Measurements from ENCODE around the gene ARHGAP15. TPM values are rescaled to one million over a fixed set of nuclear protein-coding genes. Genes with fewer than 3 reads are reported as not detected.

Gene ARHGAP15
- total RNA-seq, 1 experiment from 2014 or later = 0.41 TPM

DNA sequence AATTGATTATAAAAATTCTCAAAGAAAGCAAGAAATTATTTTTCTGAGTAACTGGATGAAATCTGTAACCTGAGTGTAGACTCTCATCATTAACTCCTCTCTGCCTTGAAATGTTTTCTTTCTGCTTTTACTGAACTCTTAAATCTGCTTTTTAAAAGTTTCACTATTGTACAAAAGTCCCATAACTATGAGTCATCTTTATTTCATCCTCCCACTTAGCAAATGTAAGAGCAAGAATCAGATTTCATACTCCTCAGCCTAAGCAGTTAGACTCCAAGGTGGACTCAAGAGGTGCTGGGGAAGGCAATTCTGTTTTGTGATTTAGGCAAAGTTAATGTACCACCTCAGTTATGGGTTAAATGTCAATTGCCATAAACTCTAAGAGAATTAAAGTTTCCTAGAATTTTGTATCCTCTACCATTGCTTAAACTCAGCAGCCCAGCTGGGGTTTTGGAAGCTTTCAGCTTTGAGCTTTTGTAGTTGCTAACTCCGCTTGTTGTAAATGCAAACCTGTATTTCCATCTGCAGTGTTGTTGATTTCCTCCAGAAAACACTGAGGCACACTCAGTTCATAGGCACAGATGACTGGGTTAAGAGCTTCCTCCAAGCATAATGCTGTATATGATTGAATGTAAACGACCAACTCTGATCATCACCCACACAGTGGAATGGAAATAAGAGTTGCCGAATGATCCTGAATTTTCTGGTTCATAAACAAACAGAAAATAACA, 268.8 kb downstream of the ARHGAP15 start:
- Histone ChIP-seq H3K27ac (ENCODE audit: low read length) (no peak overlapping the region), H3K36me3 (ENCODE audit: control insufficient read depth, insufficient read depth, low read length) (no peaks in the 10 kb centered on the region), H3K9me3 (ENCODE audit: control insufficient read depth, insufficient read depth, low read depth, low read length) (no peaks in the 10 kb centered on the region), H3K4me3 (ENCODE audit: low read depth in 2 of 2, low read length in 2 of 2) (no peak overlapping the region), H3K27me3 (ENCODE audit: control insufficient read depth, insufficient read depth, low read length) (no peaks in the 10 kb centered on the region), H3K4me1 (ENCODE audit: control insufficient read depth, insufficient read depth, low read length) (no peaks in the 10 kb centered on the region)
- ATAC-seq = no peak
- intact Hi-C loops (cut with micrococcal nuclease; ENCODE audit: unreplicated experiment) = no loop called here
- no peak for TF ChIP-seq POLR2AphosphoS5 (IDR thresholded peaks at IDR 0.05; ENCODE audit: low read depth, low read length)
- no peak for TF ChIP-seq CTCF (IDR thresholded peaks at IDR 0.05)
- TF ChIP-seq, protein P1, sequence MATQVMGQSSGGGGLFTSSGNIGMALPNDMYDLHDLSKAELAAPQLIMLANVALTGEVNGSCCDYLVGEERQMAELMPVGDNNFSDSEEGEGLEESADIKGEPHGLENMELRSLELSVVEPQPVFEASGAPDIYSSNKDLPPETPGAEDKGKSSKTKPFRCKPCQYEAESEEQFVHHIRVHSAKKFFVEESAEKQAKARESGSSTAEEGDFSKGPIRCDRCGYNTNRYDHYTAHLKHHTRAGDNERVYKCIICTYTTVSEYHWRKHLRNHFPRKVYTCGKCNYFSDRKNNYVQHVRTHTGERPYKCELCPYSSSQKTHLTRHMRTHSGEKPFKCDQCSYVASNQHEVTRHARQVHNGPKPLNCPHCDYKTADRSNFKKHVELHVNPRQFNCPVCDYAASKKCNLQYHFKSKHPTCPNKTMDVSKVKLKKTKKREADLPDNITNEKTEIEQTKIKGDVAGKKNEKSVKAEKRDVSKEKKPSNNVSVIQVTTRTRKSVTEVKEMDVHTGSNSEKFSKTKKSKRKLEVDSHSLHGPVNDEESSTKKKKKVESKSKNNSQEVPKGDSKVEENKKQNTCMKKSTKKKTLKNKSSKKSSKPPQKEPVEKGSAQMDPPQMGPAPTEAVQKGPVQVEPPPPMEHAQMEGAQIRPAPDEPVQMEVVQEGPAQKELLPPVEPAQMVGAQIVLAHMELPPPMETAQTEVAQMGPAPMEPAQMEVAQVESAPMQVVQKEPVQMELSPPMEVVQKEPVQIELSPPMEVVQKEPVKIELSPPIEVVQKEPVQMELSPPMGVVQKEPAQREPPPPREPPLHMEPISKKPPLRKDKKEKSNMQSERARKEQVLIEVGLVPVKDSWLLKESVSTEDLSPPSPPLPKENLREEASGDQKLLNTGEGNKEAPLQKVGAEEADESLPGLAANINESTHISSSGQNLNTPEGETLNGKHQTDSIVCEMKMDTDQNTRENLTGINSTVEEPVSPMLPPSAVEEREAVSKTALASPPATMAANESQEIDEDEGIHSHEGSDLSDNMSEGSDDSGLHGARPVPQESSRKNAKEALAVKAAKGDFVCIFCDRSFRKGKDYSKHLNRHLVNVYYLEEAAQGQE (IDR thresholded peaks at IDR 0.05; ENCODE audit: insufficient read depth in 1 of 2, low read depth in 2 of 2, low read length in 1 of 2) = no peak
- TF ChIP-seq TCF7L2 (IDR thresholded peaks at IDR 0.05; ENCODE audit: low read depth, low read length) = no peak
- no peak for TF ChIP-seq SIN3A (IDR thresholded peaks at IDR 0.05; ENCODE audit: borderline replicate concordance, insufficient read depth, low read depth, low read length)
- no TSS peak for BruUV-seq (replicated peaks)
- POLR2A ChIA-PET = no interaction called here
- DNase-seq (ENCODE audit: low read depth, low spot score) = no peak
- CTCF ChIA-PET = no interaction called here
- in situ Hi-C loops (cut with HindIII; ENCODE audit: low pct_unique_long_range_greater_than_20kb, low sequenced_read_pairs) = no loop called here

DNA sequence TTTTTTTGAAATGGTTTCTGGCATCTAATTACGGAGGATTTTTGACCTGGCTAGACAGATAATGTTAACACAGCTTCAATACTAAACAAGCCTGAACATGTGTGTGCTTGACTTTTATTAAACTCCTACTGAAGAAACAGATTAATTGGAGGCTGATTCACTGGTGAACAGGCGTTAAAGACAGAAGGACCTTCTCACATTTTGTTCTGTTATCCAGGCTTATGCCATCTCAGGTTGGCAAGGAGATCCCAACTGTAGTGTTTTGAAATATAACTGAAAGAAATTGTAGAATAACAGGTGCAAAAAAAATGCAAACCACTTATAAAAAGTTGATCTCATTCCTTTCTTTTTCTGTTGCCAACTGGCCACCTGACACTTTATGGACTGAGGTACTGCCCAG, 269.6 kb downstream of the ARHGAP15 start:
- no peak overlapping the region for H3K4me3 ChIP-seq (ENCODE audit: low read depth in 2 of 2, low read length in 2 of 2)
- no peaks in the 10 kb centered on the region for H3K27me3 ChIP-seq (ENCODE audit: control insufficient read depth, insufficient read depth, low read length)
- no peaks in the 10 kb centered on the region for H3K36me3 ChIP-seq (ENCODE audit: control insufficient read depth, insufficient read depth, low read length)
- CTCF ChIA-PET = no interaction called here
- H3K9me3 ChIP-seq (ENCODE audit: control insufficient read depth, insufficient read depth, low read depth, low read length) = no peaks in the 10 kb centered on the region
- POLR2A ChIA-PET = no interaction called here
- DNase-seq (ENCODE audit: low read depth, low spot score) (no peak), ATAC-seq (no peak)
- H3K4me1 ChIP-seq (ENCODE audit: control insufficient read depth, insufficient read depth, low read length) = no peaks in the 10 kb centered on the region
- TF ChIP-seq POLR2AphosphoS5 (IDR thresholded peaks at IDR 0.05; ENCODE audit: low read depth, low read length) (no peak), TCF7L2 (IDR thresholded peaks at IDR 0.05; ENCODE audit: low read depth, low read length) (no peak)
- intact Hi-C loops (cut with micrococcal nuclease; ENCODE audit: unreplicated experiment) = no loop called here
- in situ Hi-C loops (cut with HindIII; ENCODE audit: low pct_unique_long_range_greater_than_20kb, low sequenced_read_pairs) = no loop called here
- BruUV-seq (replicated peaks) = no TSS peak
- no peak overlapping the region for H3K27ac ChIP-seq (ENCODE audit: low read length)

GRCh38 chr2:143399631-143400069, 270.4 kb downstream of the ARHGAP15 start:
- ATAC-seq (no peak), DNase-seq (ENCODE audit: low read depth, low spot score) (no peak)
- no peak overlapping the region for H3K27ac ChIP-seq (ENCODE audit: low read length)
- no TSS peak for BruUV-seq (replicated peaks)
- no peaks in the 10 kb centered on the region for H3K9me3 ChIP-seq (ENCODE audit: control insufficient read depth, insufficient read depth, low read depth, low read length)
- CTCF ChIA-PET = no interaction called here
- intact Hi-C loops (cut with micrococcal nuclease; ENCODE audit: unreplicated experiment) (no loop called here), in situ Hi-C loops (cut with HindIII; ENCODE audit: low pct_unique_long_range_greater_than_20kb, low sequenced_read_pairs) (no loop called here)
- POLR2A ChIA-PET = no interaction called here
- H3K4me3 ChIP-seq (ENCODE audit: low read depth in 2 of 2, low read length in 2 of 2) = no peak overlapping the region
- no peak for TF ChIP-seq CTCF (IDR thresholded peaks at IDR 0.05)
- TF ChIP-seq, protein P1 (IDR thresholded peaks at IDR 0.05; ENCODE audit: insufficient read depth in 1 of 2, low read depth in 2 of 2, low read length in 1 of 2) = no peak
- TF ChIP-seq TCF7L2 (IDR thresholded peaks at IDR 0.05; ENCODE audit: low read depth, low read length) = no peak
- TF ChIP-seq SIN3A (IDR thresholded peaks at IDR 0.05; ENCODE audit: borderline replicate concordance, insufficient read depth, low read depth, low read length) = no peak
- TF ChIP-seq POLR2AphosphoS5 (IDR thresholded peaks at IDR 0.05; ENCODE audit: low read depth, low read length) = no peak
- H3K27me3 ChIP-seq (ENCODE audit: control insufficient read depth, insufficient read depth, low read length) = no peaks in the 10 kb centered on the region
- no peaks in the 10 kb centered on the region for H3K36me3 ChIP-seq (ENCODE audit: control insufficient read depth, insufficient read depth, low read length)
- H3K4me1 ChIP-seq (ENCODE audit: control insufficient read depth, insufficient read depth, low read length) = no peaks in the 10 kb centered on the region
